NCI-H82 treated with DMSO at 0.1 percent for 48 hours (cell line): ENCODE measurements around the gene IGSF5.
"Not testable (repeated sequence)": the region's sequence is repeated elsewhere in the genome, so short reads cannot be mapped to it uniquely, and the experiment has no call there.

Experiments used
- DNase-seq: peaks from one replicate; lab custom pipeline; 2025; ENCODE audit not compliant: unreplicated experiment; lab: John Stamatoyannopoulos, UW

Gene IGSF5

DNA sequence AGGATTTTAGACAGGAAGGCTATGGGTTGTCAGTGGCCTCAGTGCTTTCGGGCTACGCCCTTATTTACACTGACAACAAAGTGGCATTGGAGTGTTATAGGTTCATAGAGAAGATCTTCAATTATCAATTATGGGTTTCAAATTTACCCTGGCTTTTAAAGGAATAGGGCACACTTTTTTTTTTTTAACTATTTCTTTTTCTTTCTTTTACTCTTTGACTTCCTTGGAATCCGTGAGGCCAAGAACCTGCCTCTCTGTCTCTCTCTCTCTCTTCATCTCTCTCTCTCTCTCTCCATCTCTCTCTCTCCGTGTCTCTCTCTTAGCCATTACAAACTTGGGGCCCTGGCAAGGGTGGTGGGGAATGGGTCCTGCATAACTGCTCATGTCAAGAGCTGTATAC, at the start of gene IGSF5:
Gene IGSF5 (plus strand): TSS at position 301 of the 400 bp plus-strand sequence. CDS start 327 bp downstream, outside the sequence.
- not testable (repeated sequence) for DNase-seq

DNA sequence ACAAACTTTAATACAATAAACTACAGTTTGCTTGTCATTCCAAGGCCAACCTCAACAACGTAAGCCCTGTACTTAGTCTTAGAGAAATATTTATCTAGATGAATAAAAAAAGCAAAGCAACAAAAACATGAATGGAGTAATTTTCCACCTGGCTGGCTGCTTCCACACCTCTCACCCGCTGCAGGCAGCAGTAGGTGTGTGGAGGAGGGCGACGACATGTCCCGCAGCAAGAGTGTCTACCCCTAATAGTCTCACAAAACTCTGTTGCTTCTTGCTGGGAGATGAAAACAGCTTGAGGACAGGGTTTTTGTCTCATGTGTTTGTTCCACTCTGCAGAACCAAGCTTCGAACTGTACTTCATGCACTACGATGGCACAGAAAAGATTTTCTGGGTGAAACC, 48.8 kb upstream of the IGSF5 start:
- no peak for DNase-seq

DNA sequence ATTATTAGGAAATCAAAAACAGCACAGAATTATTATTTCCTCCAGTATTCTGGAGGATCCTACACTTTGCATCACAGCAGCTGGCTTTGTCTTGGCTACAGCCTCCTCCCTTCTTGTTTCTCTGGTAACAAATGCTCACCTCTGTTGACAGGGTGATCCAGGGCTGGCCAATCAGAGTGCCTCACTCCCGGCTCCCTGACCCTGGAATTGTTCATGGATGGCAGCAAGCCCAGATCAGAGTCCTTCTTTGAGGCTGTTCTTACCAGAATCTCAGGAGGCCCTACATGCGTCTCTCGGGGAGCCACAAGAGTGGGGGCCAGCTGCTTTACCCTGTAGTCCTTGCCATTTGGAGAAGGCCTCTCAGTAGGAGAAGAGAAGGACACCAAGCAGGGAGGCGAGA, 48.4 kb upstream of the IGSF5 start:
- no peak for DNase-seq

DNA sequence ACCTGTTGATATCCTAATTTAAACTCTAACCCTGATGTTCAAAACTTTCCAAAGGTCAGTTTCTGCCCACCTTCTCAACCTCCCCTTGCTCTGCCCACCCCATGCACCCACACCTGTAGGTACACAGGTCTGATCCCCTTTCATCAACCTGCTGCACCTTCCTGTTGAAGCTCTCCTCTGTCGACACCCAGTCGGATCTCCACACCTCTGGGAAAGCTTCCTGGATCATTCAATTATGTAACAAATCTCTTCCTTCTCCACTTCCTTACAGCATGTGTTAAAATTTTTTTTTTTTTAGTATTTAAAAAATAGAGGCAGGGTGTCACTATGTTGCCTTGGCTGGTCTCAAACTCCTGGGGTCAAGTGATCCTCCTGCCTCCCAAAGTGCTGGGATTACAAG, 44.7 kb upstream of the IGSF5 start:
- DNase-seq, result no peak

DNA sequence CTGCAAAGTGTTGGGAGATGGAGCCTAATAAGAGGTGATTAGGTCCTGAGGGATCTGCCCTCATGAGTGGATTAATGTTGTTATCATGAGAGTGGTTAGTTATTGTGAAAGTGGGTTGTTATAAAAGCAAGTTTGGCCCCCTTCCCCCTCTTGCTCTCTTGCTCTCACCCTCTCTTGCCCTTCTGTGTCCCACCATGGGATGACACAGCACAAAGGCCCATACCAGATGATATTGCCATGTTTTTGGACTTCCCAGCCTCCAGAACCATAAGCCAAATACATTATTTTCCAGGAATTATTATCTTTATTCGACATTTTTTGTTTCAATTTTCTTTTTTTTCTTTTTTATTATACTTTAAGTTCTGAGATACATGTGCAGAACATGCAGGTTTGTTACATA, 41.4 kb upstream of the IGSF5 start:
- no peak for DNase-seq

DNA sequence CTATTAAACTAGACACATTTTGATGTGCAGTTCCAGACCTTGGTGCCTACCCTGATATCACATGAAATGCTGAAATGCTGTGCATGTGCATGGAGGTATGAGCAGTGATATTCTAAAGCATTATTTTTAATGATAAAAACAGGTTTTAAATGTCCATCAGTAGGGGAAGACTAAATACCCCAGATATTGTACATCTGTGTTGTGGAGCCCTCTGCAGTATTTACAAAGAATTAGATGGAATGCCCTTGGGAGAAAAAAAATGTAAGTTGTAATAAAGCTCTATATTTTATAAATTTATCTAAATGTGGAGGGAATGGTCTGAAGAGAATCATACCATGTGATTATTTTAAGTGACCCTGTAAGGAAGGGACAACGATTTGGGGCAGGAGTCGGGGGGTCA, 39.1 kb upstream of the IGSF5 start:
- no peak for DNase-seq

DNA sequence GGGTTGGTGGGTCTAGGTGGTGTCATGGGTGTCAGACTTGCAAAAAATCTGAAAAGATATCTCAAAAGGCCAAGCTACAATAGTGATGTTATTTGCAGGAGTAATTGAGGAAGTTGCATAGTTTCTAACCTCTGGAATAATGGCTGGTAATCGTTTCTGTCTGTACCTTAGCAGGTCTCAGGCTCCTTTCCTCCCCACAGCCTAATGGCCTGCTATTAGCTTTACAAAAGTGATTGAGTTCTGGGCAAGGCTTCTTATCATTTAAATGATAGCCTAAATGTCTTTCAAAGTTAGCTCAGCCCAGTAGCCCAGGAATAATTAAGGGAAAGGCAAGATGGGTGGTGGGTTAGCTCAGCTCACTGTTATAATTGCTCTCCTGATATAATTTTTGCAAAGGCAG, 37.7 kb upstream of the IGSF5 start:
- no peak for DNase-seq

DNA sequence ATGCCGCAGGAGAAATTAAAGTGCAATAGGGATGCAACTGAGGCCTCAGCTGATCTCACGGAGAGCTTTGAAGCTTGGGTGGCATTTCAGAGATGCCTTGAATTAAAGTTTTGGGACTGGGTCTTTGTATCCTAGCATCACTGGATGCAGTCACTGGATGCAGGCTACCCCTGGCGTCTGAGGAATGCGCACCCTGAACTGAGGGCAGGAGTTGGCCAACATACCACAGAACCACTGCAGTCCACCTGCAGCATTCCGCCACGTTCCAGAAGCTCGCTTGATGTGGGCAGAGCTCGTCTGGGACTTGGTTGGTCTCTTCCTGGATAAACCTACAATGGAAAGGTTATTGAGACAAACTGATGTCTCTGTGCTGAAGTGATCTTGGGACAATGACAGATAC, 34.1 kb upstream of the IGSF5 start:
- no peak for DNase-seq

DNA sequence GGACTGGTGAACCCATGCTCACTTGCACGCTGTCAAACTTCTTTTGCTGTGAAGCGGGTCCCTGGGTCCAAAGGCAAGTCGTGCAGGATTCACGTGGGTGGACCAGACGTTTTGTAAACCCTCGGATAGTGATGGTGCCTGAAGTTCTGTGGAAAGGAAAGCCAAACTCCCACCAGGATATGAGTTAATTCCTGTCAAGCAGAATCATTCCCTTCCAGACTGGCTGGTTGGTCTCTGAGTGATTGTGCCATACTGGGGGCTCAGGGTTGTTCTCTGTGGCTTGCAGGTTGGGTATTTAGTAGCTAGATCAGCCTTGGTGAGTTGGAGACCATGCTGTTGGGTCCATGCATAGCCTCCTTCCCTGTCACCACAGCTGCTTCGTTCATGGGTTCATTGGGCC, 32.7 kb upstream of the IGSF5 start:
- DNase-seq, result no peak

DNA sequence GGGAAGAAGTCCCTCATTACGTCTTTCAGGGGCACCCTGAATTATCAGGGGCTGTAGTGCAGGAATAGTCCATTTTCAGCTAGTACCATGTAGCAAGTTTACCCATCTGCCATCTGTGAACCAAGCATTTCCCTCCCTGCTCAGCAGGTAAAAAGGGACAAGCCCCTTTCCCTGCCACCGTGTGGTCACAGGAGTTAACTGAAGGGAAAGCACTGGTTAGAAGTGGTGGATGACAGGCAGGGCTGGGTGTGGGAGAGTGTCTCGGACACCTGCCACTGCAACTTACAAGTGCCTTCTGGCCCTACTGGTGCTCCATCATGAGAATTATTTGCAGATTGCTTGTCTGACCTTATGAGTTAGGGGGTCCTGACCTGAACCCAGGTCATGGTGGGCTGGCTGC, 32.0 kb upstream of the IGSF5 start:
- no peak for DNase-seq

DNA sequence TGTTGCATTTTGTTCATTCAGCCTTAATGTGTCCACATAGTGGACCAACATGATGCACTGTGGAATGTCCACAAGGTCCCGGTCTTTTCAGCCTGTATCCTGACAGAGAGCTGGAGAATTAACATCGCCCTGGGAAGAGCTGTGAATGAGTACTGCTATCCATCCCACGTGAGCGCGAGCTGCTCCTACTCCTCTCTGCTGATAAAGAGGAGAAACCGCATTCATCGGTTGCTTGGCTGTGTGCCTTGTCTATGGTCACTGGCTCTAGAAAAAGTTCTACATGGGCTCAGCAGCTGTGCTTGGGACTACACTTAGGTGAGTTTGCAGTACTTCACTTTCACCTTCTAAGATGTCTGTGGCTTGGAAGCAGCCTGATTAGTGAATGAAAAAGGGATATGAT, 31.1 kb upstream of the IGSF5 start:
- DNase-seq, result no peak

DNA sequence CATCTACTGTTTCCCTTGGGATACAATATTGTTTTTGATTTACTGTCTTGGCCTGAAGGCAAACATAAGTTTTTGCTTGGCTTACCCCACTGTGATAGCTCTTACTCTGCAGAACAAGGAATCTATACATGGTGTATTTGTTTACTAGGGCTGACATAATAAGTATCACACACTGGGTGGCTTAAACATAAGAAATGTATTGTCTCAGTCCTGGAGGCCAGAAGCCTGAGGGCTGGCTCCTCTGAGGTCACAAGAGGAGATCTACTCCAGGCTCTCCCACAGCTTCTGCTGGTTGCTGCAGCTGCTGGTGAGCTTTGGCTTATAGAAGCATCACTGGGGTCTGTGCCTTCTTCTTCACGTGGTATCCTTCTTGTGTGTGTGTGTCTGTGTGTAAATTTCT, 30.7 kb upstream of the IGSF5 start:
- DNase-seq, result no peak

DNA sequence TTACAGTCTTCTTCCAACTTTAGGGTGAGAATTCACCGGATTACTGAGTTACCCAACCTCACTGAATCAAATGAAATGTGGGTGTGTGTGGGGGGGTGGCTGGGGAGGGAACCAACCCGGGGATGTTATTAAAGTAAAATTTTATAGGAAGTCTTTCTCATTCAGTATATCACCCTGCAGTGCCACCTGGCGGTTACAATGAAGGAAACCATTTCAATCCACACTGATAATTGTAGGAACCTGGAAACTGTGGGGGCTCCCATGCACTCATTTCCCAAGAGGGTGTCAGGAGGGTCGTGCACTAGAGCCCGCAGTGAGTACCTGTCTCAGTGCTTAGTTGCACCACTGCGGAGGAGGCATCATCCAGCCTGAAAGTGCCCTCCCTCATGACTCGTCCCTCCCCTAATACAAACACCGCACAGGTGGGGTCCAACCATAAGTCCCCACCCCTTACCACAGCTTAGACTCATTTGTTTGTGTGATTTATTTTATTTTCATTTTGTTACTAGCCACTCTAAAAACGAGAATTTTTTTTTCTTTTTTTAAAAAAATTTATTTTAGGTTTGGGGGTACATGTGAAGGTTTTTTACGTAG, 29.1 kb upstream of the IGSF5 start:
- no peak for DNase-seq

DNA sequence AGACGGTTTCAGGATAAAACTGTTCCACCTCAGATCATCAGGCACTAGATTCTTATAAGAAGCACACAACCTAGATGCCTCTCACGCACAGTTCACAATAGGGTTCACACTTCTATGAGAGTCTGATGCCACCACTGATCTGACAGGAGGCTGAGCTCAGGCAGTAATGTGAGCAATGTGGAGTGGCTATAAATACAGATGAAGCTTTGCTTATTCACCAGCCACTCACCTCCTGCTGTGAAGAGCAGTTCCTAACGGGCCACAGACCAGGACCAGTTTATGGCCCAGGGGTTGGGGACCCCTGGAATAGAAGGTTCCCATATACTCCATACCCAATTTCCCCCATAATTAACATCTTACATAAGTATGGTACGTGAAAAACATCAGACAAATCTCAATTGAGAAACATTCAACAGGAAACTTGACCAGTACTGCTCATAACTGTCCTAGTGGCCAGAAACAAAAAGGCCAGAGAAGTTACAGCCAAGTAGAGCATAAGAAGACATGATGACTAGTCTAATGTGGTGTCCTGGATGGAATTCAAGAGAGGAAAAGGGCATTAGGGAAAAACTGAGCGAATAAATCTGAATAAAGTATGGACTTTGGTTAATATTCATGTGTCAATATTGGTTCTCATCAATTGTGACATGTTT, 24.7 kb upstream of the IGSF5 start:
- DNase-seq, result no peak

DNA sequence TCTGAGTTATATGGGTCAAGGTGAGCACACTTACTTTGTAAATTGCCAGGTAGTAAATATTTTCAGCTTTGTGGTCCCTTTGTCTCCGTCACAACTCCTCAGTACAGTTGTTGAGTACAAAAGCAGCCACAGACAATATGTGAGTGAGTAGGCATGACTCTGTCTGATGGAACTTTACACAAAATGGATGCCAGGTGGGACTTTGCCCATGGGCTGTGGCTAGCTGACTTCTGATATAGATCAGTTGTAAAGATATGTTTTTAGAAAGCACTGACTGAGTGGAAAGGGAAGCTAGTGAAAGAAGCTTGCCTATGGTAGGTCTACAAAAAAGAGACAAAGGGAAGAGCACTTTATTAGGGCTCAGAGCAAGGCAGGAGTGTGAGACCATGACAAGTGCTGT, 23.1 kb upstream of the IGSF5 start:
- DNase-seq, result no peak

DNA sequence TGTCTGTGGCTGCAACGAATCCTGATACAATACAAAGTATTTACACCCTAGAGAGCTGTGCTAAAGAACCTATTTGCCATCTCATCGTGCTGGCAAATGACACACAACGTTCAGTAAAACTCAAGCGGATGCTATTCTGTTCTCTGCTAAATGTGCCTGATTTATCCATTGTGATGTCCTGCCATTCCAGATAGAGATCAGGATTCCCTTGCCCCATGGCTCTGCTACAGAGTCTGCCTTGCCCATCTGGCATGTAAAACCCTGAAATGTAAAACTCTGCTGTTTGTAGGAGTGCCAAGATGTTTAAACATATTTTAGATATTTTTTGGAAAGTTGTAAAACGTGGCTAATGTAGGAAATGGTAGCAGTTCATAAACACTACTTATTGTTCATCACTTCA, 20.0 kb upstream of the IGSF5 start:
- no peak for DNase-seq

DNA sequence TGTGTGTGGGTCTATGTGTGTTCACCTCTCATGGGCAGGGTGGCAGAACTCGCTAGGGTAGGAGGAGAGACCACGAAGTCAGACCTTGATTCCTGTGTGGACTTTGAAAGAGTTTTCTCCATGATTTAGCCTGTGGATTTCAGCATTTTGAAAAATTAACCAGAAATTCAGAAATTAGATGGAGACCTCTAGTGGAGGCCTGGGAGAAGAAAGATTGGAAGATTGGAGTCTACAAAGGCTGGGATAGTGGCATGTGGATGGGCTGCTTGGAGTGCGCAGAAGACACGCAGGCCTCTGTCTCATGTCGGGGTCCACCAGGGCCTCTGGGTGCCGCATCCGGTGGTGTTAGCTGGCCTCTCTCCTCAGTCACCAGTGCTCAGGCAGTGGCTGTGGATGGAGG, 18.9 kb upstream of the IGSF5 start:
- no peak for DNase-seq

DNA sequence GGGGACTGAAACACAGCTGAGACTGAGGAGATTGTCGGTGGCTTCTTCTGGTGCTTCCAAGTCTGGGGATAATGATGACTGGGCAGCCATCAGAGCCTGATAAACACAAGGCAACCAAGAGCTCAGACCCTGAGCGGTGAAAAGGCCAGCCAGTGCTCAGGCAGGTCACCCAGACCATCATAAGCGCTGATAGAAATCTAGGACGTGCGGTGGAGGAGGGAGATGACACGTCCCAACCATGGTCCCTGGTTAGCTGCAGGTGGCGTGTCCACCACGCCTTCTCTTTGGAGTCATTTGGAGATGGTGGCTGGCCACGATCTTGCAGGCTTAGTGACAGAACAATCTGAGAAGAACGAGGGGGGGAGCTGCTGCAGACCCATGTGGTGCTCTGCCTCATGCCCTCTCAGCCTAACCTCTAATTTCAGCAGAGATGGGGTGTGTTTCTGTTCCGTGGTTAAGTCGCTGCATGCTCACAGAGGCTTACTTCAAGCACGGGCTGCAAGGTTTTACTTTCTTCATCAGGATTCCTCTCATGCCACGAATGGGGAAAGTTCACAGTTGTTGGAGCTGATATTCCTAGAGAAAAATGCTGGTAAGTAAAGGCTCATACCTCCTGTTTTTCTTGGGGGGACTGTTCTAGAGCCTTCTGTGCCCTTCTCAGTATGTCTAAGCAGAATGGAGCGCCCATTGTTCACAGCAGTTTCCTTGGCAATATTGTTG, 17.4 kb upstream of the IGSF5 start:
- no peak for DNase-seq

DNA sequence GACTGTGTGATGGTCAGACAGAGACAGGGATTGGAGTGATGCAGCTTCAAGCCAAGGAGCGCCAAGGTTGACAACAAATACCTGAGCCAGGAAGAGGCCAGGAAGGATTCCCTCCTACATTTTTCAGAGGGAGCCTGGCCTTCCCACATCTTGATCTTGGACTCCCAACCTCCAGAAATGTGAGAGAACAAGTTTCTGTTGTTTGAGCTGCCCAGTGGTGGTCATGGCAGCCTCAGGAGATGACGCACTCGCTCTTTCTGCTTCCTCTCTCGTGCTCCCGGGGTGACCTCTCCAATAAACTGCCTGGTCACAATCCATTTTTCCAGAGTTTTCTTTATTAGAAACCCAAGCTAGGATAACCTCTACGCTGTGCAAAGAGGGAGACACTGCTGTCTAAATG, 16.6 kb upstream of the IGSF5 start:
- DNase-seq, result no peak

DNA sequence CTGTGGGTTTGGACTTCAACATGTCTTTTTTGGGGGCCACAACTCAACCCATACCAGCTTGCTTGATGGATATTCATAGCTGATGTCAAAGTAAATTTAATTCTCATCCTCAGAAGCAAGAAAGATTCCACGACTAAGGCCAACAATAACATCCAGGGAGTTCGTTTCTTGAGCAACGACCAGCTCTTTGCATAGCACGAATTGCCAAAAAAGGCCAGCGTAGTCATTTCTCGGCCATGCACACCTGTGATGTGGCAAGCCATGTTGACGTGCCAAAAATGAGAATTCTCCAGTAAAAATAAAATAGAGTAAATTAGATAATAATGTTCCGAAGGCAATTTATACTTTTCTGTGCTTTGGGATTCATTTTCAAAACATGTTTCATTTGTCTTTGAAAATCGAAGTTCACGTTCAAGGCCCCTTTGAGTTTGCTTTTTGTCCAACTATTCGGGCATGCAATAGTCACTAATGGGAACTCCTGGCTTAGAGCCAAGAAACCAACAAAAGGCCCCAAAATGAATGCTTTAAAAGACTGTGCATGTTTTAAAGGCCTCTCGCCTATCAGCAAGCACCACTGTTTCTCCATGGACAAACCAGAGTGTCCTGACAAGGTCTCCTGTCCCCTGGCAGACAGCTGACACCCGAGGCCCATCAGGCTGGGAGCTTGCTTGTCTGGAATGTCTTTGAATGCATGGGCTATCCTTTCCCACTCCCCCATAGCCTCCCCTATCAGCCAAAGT, 14.4 kb upstream of the IGSF5 start:
- no peak for DNase-seq

DNA sequence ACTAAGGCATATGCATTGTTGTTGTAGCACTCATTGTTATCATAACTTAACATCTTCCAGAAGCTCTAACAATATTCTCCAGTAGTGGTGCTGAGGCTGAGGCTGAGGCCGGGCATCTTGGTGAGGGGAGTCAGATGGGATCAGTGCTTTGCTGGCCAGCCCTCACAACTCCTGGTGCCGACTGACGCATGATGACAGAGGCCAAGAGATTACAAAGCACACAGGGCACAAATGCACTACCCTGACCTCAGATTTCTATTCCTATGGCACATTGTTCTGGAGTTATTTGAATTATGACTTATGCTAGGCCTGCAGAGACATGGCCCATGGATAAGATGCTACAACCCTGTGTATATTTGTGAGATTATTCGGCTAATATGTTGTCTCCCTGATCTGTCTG, 8.3 kb upstream of the IGSF5 start:
- no peak for DNase-seq
